Activated CD4-positive, alpha-beta memory T cell treated with anti-CD3 and anti-CD28 coated beads for 36 hours (primary cell): ENCODE measurements around the gene SBF1. TPM values are rescaled to one million over a fixed set of nuclear protein-coding genes. Genes with fewer than 3 reads are reported as not detected.
A peak's percentile ranks its signal among the peaks of the same experiment; 100 is the strongest.
"Not testable (repeated sequence)": the region's sequence is repeated elsewhere in the genome, so short reads cannot be mapped to it uniquely, and the experiment has no call there.

Source experiments
- CTCF ChIA-PET: fragments of 350-600 bp; sonication (Branson Sonifier 250); formaldehyde crosslinking; loops from one replicate; lab custom pipeline; 2021; ENCODE audit warnings: antibody characterized with exemption, inconsistent platforms; lab: Charles Lee
- POLR2A ChIA-PET: fragments of 350-600 bp; sonication (Branson Sonifier 250); formaldehyde crosslinking; loops from one replicate; lab custom pipeline; 2021; ENCODE audit warnings: antibody characterized with exemption; lab: Charles Lee
- DNase-seq: peaks from one replicate; pipeline ENCODE4 v3.0.0-alpha.2; 2020
- H3K27ac Mint-ChIP-seq: one replicate; pipeline ENCODE4 v1.8.0; 2021; ENCODE audit warnings: mixed read lengths
- H3K27me3 Mint-ChIP-seq: one replicate; pipeline ENCODE4 v1.8.0; 2021; ENCODE audit warnings: mixed read lengths
- H3K36me3 Mint-ChIP-seq: one replicate; pipeline ENCODE4 v1.8.0; 2021; ENCODE audit warnings: mixed read lengths
- H3K4me1 Mint-ChIP-seq: one replicate; pipeline ENCODE4 v1.8.0; 2021; ENCODE audit warnings: low read depth, mixed read lengths
- H3K4me3 Mint-ChIP-seq: one replicate; pipeline ENCODE4 v1.8.0; 2021; ENCODE audit warnings: mild to moderate bottlenecking, mixed read lengths
- H3K9me3 Mint-ChIP-seq: one replicate; pipeline ENCODE4 v1.8.0; 2021; ENCODE audit warnings: mixed read lengths
- intact Hi-C: fragments of 100-400 bp; cut with micrococcal nuclease; formaldehyde crosslinking; loops from one replicate; pipeline ENCODE4 v1.15.1; 2023
- total RNA-seq, 2 experiments: library from RNA; stranded (reverse); gene quantifications; one replicate each; pipeline ENCODE4 v1.2.3, GENCODE V29; 2021

The SBF1 gene, protein sequence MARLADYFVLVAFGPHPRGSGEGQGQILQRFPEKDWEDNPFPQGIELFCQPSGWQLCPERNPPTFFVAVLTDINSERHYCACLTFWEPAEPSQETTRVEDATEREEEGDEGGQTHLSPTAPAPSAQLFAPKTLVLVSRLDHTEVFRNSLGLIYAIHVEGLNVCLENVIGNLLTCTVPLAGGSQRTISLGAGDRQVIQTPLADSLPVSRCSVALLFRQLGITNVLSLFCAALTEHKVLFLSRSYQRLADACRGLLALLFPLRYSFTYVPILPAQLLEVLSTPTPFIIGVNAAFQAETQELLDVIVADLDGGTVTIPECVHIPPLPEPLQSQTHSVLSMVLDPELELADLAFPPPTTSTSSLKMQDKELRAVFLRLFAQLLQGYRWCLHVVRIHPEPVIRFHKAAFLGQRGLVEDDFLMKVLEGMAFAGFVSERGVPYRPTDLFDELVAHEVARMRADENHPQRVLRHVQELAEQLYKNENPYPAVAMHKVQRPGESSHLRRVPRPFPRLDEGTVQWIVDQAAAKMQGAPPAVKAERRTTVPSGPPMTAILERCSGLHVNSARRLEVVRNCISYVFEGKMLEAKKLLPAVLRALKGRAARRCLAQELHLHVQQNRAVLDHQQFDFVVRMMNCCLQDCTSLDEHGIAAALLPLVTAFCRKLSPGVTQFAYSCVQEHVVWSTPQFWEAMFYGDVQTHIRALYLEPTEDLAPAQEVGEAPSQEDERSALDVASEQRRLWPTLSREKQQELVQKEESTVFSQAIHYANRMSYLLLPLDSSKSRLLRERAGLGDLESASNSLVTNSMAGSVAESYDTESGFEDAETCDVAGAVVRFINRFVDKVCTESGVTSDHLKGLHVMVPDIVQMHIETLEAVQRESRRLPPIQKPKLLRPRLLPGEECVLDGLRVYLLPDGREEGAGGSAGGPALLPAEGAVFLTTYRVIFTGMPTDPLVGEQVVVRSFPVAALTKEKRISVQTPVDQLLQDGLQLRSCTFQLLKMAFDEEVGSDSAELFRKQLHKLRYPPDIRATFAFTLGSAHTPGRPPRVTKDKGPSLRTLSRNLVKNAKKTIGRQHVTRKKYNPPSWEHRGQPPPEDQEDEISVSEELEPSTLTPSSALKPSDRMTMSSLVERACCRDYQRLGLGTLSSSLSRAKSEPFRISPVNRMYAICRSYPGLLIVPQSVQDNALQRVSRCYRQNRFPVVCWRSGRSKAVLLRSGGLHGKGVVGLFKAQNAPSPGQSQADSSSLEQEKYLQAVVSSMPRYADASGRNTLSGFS (N-terminal part only)
- total RNA-seq: 100 to 1,000 TPM; 110 to 112 TPM

DNA sequence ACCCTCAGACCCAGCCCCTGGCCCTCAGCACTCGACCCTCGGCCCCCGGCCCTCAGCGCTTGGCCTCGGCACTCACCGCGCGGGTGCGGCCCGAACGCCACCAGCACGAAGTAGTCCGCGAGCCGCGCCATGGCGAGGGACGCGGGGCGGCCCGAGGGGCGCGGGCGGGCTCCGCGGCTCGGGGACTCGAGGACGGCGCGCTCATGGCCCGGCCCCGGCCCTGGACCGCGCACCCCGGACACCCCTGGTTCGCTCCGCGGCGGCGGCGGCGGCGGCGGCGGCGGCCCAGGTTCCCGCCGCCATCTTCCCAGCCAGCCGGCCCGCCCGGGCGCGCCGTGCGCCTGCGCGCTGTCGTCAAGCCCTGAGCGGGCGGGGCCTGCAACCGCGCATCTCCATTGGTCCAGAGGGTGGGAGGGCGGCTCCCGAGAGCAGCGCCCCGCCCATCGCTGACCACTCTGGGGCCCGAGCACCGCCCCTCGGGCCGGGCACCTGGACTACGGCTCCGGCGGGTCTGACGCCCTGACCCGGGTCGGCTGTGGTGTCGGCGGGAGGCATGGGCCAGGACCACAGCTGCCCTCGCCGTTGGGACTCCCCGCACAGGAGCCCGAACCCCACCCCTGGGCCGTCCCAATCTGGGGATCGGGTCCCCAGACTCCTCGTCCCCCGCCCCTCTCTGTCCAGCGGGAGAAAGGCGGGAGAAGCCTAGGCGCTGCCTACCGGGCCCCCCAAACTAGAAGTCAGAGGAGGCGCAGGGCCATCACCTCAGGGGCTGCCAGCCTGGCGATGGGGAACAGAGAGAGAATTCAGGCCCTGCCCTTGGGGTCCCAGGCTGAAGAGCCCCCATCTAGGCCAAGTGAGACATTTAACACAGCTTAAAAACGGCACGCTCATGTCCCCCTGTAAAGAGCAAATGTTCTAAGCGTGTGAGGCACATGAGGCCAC is at the start of gene SBF1:
SBF1 (minus strand) TSS at position 326 of the 942 bp plus-strand sequence; CDS start at position 131, 195 bp downstream.
- no peaks in the 10 kb centered on the region for H3K27me3 Mint-ChIP-seq
- intact Hi-C loops: loop anchor here (1.0 to 5.0 kb wide), 3 partner anchors 32 to 146 kb away; partner anchors contain the start of genes LMF2 and PPP6R2
- H3K4me1 Mint-ChIP-seq: peaks cover 47% of the 10 kb centered on the region
- CTCF ChIA-PET: interaction anchor here (0.8 to 3.6 kb wide), 4 partner anchors 18 to 146 kb away, joined by 3 to 12 read pairs (median 7); partner anchors contain the start of gene SCO2
- H3K36me3 Mint-ChIP-seq: no peaks in the 10 kb centered on the region
- peak within 1 kb of the TSS; percentile 78 for H3K27ac Mint-ChIP-seq
- H3K9me3 Mint-ChIP-seq: no peaks in the 10 kb centered on the region
- peak within 1 kb of the TSS; percentile 95 for H3K4me3 Mint-ChIP-seq
- peak; percentile 93 for DNase-seq
- POLR2A ChIA-PET: interaction anchor here (0.9 to 1.7 kb wide), 4 partner anchors 10 to 51 kb away, joined by 3 to 7 read pairs (median 4); partner anchors contain the start of genes LMF2, NCAPH2 and SCO2

DNA sequence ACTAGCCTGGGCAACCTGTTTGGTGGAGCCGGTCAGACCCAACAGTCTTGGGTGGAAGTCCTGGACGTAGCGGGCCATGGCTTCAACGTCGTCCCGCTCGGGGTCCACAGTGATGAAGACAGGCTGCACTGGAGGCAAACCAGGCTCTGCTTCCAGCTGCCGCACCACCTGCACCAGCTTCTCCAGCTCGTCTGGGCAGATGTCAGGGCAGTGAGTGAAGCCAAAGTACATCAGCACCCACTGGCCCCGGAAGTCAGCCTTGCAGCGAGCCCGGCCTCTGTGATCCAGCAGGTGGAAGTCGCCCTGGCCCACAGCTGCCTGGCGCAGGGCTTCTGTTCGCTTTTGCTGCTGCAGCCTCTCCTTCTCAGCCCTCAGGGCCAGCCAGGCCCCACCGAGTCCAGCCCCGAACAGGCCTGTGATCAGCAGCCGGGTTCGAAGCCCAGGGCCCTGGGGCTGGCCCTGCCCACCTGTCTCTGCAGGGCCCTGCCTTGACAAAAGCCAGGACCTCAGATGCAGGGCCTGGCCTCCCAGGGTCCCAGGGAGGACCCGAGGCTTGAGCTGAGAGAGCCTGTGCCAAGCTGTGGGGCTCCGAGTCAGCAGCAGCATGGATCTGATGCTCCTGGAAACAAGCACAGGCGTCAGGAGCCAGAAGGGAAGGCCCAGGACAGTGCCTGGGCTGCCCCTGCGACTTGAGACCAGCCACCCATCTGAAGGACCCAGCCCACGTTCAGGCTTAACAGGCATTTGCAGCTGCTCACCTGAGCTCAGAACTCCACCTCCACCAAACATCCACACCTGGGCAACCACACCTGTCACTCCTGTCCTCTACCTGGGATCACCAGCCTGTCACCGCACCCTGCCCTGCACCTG is 49.2 kb upstream of the SBF1 start:
- no peak for DNase-seq
- H3K4me1 Mint-ChIP-seq: peaks cover 38% of the 10 kb centered on the region
- H3K36me3 Mint-ChIP-seq: peaks cover 42% of the 10 kb centered on the region
- peak overlapping the region; percentile 79 for H3K27ac Mint-ChIP-seq
- H3K27me3 Mint-ChIP-seq: no peaks in the 10 kb centered on the region
- no peaks in the 10 kb centered on the region for H3K9me3 Mint-ChIP-seq
- peak overlapping the region; percentile 83 for H3K4me3 Mint-ChIP-seq
- intact Hi-C loops: loop anchor here (2.0 kb wide), 1 partner anchor 15 kb away; no protein-coding TSS in a partner anchor
- ChIA-PET POLR2A (interaction anchor here (1.5 to 6.7 kb wide), 5 partner anchors 10 to 79 kb away, joined by 6 to 139 read pairs (median 71); partner anchors contain the start of genes KLHDC7B, LMF2 and NCAPH2), CTCF (interaction anchor here (0.6 to 6.5 kb wide), 10 partner anchors 15 to 96 kb away, joined by 3 to 102 read pairs (median 18); partner anchors contain the start of genes CHKB, LMF2, NCAPH2 and SYCE3)

DNA sequence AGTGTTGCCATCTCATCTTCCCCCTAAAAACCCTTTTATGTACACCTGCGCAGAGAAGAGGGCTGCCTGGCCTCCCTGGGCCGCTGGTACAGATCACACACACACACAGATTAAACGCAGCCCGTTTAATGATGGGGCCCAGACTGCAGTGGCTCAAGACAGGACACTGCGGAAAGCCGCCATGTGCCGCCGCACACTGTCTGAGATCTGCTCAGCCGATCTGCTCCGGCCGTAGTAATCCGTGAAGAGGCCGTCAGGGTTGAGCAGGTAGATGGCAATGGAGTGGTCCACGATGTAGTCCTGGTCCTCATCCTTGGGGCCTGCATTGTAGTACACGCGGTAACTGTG is 48.6 kb upstream of the SBF1 start:
- Mint-ChIP-seq H3K4me1 (peaks cover 32% of the 10 kb centered on the region), H3K27me3 (no peaks in the 10 kb centered on the region), H3K9me3 (no peaks in the 10 kb centered on the region), H3K27ac (no peak overlapping the region), H3K36me3 (peaks cover 37% of the 10 kb centered on the region), H3K4me3 (peak overlapping the region; percentile 2)
- intact Hi-C loops: no loop called here
- no peak for DNase-seq
- ChIA-PET POLR2A (interaction anchor here (1.4 to 3.9 kb wide), 2 partner anchors 14 to 15 kb away, joined by 9 to 101 read pairs; partner anchors contain the start of genes LMF2 and NCAPH2), CTCF (interaction anchor here (0.6 to 1.8 kb wide), 2 partner anchors 25 to 97 kb away, joined by 4 read pairs; no protein-coding TSS in a partner anchor)

DNA sequence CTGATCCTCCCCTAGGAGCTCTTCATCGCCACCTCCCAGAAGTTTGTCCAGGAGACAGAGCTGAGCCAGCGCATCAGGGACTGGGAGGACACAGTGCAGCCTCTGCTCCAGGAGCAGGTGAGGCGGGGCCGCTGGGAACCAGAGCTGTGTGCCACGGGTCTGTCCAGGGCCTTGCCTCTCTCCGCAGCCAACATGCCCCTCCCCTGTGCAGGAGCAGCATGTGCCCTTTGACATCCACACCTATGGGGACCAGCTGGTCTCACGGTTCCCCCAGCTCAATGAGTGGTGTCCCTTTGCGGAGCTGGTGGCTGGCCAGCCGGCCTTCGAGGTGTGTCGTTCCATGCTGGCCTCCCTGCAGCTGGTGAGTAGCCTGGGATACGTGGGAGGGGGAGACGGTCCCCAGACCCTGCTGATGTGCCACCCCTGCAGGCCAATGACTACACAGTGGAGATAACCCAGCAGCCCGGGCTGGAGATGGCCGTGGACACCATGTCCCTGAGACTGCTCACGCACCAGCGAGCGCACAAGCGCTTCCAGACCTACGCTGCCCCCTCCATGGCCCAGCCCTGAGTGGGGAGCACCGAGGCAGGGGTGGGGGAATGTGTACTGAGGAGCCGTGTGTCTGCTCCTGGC is 48.1 kb upstream of the SBF1 start:
- POLR2A ChIA-PET: interaction anchor here (0.7 to 1.4 kb wide), 2 partner anchors 12 to 15 kb away, joined by 6 to 9 read pairs; partner anchors contain the start of genes LMF2 and NCAPH2
- no peaks in the 10 kb centered on the region for H3K9me3 Mint-ChIP-seq
- peaks cover 33% of the 10 kb centered on the region for H3K36me3 Mint-ChIP-seq
- no peaks in the 10 kb centered on the region for H3K27me3 Mint-ChIP-seq
- peaks cover 28% of the 10 kb centered on the region for H3K4me1 Mint-ChIP-seq
- H3K27ac Mint-ChIP-seq: no peak overlapping the region
- DNase-seq: no peak
- peak overlapping the region; percentile 2 for H3K4me3 Mint-ChIP-seq
- CTCF ChIA-PET: interaction anchor here (0.6 to 1.9 kb wide), 4 partner anchors 10 to 97 kb away, joined by 3 to 5 read pairs (median 4); partner anchors contain the start of gene SYCE3
- intact Hi-C loops: no loop called here

DNA sequence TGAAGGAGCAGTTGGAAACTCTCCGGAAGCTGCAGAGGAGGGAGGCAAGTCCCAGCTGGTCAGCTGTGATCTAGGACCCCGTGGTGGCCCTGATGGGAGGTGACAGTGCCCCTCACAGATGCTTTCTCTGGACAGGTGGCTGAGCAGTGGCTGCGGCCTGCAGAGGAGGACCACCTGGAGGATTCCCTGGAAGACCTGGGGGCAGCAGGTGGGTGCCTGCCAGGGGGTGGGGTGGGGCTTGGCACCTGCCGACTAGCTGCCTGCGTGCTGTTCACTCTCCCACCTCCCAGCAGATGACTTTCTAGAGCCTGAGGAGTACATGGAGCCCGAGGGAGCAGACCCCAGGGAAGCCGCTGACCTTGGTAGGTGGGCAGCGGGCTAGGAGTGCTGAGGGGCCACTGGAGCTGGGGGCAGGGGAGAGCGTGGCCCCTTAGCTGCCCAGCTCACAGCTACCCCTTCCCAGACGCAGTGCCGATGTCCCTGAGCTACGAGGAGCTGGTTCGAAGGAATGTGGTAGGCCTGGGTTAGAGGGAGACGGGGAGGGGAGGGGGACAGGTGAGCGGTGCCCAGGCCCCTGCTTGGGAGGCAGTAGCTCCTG is 47.5 kb upstream of the SBF1 start:
- peaks cover 30% of the 10 kb centered on the region for H3K36me3 Mint-ChIP-seq
- no peaks in the 10 kb centered on the region for H3K27me3 Mint-ChIP-seq
- peaks cover 22% of the 10 kb centered on the region for H3K4me1 Mint-ChIP-seq
- intact Hi-C loops: no loop called here
- ChIA-PET POLR2A (interaction anchor here (0.7 to 1.4 kb wide), 2 partner anchors 12 to 14 kb away, joined by 6 to 9 read pairs; partner anchors contain the start of genes LMF2 and NCAPH2), CTCF (interaction anchor here (1.1 to 1.9 kb wide), 3 partner anchors 10 to 41 kb away, joined by 3 to 5 read pairs (median 4); partner anchors contain the start of gene SYCE3)
- H3K27ac Mint-ChIP-seq: no peak overlapping the region
- H3K4me3 Mint-ChIP-seq: no peak overlapping the region
- no peaks in the 10 kb centered on the region for H3K9me3 Mint-ChIP-seq
- no peak for DNase-seq

DNA sequence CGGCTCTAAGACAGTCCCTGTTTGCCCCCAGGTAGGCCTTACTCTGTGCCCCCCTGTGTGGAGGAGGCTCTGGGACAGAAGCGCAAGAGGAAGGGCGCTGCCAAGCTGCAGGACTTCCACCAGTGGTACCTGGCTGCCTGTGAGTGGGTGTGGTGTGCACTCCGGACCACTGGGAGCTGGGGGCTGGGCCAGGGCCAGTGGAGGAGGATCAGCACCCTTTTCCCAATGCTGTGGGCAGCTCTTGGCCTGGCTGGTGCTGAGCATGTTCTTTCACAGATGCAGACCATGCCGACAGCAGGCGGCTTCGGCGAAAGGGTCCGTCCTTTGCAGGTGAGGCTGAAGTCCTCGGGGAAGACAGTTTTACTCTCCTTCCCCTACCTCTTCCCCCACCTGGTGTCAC is 46.9 kb upstream of the SBF1 start:
- no peak for DNase-seq
- H3K9me3 Mint-ChIP-seq: no peaks in the 10 kb centered on the region
- peaks cover 24% of the 10 kb centered on the region for H3K36me3 Mint-ChIP-seq
- H3K4me1 Mint-ChIP-seq: peaks cover 16% of the 10 kb centered on the region
- H3K27me3 Mint-ChIP-seq: no peaks in the 10 kb centered on the region
- no peak overlapping the region for H3K27ac Mint-ChIP-seq
- H3K4me3 Mint-ChIP-seq: no peak overlapping the region
- CTCF ChIA-PET: interaction anchor here (1.9 kb wide), 1 partner anchor 41 kb away, joined by 5 read pairs; the partner anchor contains the start of gene SYCE3
- POLR2A ChIA-PET: interaction anchor here (0.8 kb wide), 1 partner anchor 10 kb away, joined by 3 read pairs; no protein-coding TSS in a partner anchor
- intact Hi-C loops: no loop called here

DNA sequence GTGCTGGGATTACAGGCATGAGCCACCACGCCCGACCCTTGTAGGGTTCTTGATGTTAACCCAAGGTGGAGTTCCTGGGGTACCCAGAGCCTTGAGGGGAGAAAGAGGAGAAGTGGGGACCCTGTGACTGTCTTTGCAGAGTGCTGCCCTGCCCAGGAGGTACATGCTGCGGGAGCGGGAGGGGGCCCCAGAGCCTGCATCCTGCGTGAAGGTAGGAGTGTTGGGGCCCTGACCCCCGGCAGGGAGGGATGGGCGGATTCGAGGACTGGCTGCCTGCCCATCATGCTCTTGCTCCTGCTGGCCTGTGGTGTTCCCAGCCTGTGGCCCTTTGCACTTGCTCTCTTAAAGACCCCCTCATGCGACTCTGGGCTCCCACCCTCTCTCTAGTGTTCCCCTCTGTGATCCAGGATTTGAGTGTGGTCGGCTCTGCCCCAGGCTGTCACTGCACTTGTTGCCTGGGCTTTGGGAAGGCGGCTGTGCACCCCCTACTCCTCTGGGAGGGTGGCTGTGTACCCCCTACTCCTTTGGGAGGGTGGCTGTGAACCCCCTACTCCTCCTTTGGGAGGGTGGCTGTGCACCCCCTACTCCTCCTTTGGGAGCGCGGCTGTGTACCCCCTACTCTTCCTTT is 46.1 kb upstream of the SBF1 start:
- Mint-ChIP-seq H3K36me3 (peaks cover 28% of the 10 kb centered on the region), H3K27me3 (no peaks in the 10 kb centered on the region), H3K27ac (no peak overlapping the region), H3K9me3 (no peaks in the 10 kb centered on the region), H3K4me1 (peaks cover 16% of the 10 kb centered on the region), H3K4me3 (no peak overlapping the region)
- no peak for DNase-seq
- POLR2A ChIA-PET: interaction anchor here (0.8 kb wide), 1 partner anchor 9 kb away, joined by 3 read pairs; no protein-coding TSS in a partner anchor
- CTCF ChIA-PET: interaction anchor here (1.9 kb wide), 1 partner anchor 42 kb away, joined by 5 read pairs; the partner anchor contains the start of gene SYCE3
- intact Hi-C loops: no loop called here

DNA sequence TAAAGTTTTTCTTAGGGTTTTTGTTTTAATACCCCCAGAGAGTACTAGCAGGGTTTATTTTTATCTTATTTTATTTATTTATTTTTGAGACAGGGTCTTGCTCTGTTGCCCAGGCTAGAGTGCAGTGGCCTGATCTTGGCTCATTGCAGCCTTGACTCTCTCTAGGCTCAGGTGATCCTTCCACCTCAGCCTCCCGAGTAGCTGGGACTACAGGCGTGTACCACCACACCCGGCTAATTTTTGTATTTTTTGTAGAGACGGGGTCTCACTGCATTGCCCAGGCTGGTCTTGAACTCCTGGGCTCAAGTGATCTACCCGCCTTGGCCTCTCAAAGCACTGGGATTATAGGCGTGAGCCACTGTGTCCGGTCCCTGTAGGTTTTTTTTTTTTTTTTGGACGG is 45.3 kb upstream of the SBF1 start:
- H3K27ac Mint-ChIP-seq, H3K9me3 Mint-ChIP-seq, intact Hi-C loops, POLR2A ChIA-PET, DNase-seq, H3K27me3 Mint-ChIP-seq, H3K4me3 Mint-ChIP-seq: not testable (repeated sequence)
- Mint-ChIP-seq H3K4me1 (peaks cover 20% of the 10 kb centered on the region), H3K36me3 (peaks cover 31% of the 10 kb centered on the region)
- CTCF ChIA-PET: interaction anchor here (1.3 kb wide), 1 partner anchor 101 kb away, joined by 3 read pairs; no protein-coding TSS in a partner anchor
